Liver (tissue), 9 donors: Measurements from ENCODE around the gene SLC9A3. TPM values are rescaled to one million over a fixed set of nuclear protein-coding genes. Genes with fewer than 3 reads are reported as not detected.

Experiments used
- DNase-seq: peaks from one replicate; pipeline ENCODE4 v3.0.0-alpha.2; 2017; ENCODE audit warnings: low spot score
- H3K27ac ChIP-seq, 2 donors: one replicate each; pipeline ENCODE4 v1.7.0; 2013; ENCODE audit warnings: inconsistent platforms in 2 of 2, low read length in 2 of 2, control low read depth in 1 of 2, low read depth in 1 of 2, mild to moderate bottlenecking in 1 of 2
- H3K27me3 ChIP-seq, 4 donors: one replicate each; pipeline versions ENCODE4 v1.6.1 to v1.7.0; 2013; ENCODE audit warnings: low read length in 3 of 4, inconsistent platforms in 1 of 4, mild to moderate bottlenecking in 1 of 4, moderate library complexity in 1 of 4; ENCODE audit not compliant: control insufficient read depth in 4 of 4, insufficient read depth in 4 of 4
- H3K36me3 ChIP-seq, 4 donors: one replicate each; pipeline versions ENCODE4 v1.6.1 to v1.7.0; 2013; ENCODE audit warnings: low read length in 3 of 4, mild to moderate bottlenecking in 3 of 4, low read depth in 1 of 4, moderate library complexity in 1 of 4; ENCODE audit not compliant: control insufficient read depth in 4 of 4, insufficient read depth in 3 of 4
- H3K4me1 ChIP-seq, 4 donors: one replicate each; pipeline versions ENCODE4 v1.6.1 to v1.7.0; 2013; ENCODE audit warnings: low read length in 3 of 4, mild to moderate bottlenecking in 3 of 4, moderate library complexity in 1 of 4; ENCODE audit not compliant: control insufficient read depth in 4 of 4, insufficient read depth in 4 of 4
- H3K4me3 ChIP-seq, 3 donors: one replicate each; pipeline versions ENCODE4 v1.6.1 to v1.7.0; 2013; ENCODE audit warnings: low read length in 3 of 3, control low read depth in 1 of 3, low read depth in 1 of 3, mild to moderate bottlenecking in 1 of 3
- H3K9ac ChIP-seq, 2 donors: one replicate each; pipeline ENCODE4 v1.7.0; 2013; ENCODE audit warnings: low read length in 2 of 2, mild to moderate bottlenecking in 2 of 2, moderate library complexity in 2 of 2, control low read depth in 1 of 2, low read depth in 1 of 2
- H3K9me3 ChIP-seq, 4 donors: one replicate each; pipeline versions ENCODE4 v1.6.1 to v1.7.0; 2013; ENCODE audit warnings: low read length in 3 of 4; ENCODE audit not compliant: control insufficient read depth in 4 of 4
- ATF3 ChIP-seq: IDR thresholded peaks from 2 replicates; pipeline ENCODE4 v1.6.1; 2016; ENCODE audit warnings: antibody characterized with exemption
- EGR1 ChIP-seq, 2 donors: IDR thresholded peaks; 2 replicates each; pipeline ENCODE4 v1.6.1; 2016 to 2018; ENCODE audit warnings: antibody characterized with exemption in 2 of 2, low read depth in 2 of 2
- FOXA1 ChIP-seq: IDR thresholded peaks from 2 replicates; pipeline ENCODE4 v1.6.1; 2016; ENCODE audit warnings: antibody characterized with exemption
- FOXA2 ChIP-seq: IDR thresholded peaks from 2 replicates; pipeline ENCODE4 v1.6.1; 2016; ENCODE audit warnings: antibody characterized with exemption
- GABPA ChIP-seq, 2 donors: IDR thresholded peaks in 1 of 2; conservative IDR thresholded peaks in 1 of 2; 2 replicates each; pipeline ENCODE4 v1.6.1; 2016; ENCODE audit warnings: antibody characterized with exemption in 2 of 2, mild to moderate bottlenecking in 1 of 2, moderate library complexity in 1 of 2
- HNF4A ChIP-seq, 2 donors: conservative IDR thresholded peaks; 2 replicates each; pipeline ENCODE4 v1.6.1; 2016; ENCODE audit warnings: antibody characterized with exemption in 2 of 2, mild to moderate bottlenecking in 2 of 2
- HNF4G ChIP-seq: IDR thresholded peaks from 2 replicates; pipeline ENCODE4 v1.6.1; 2016; ENCODE audit warnings: antibody characterized with exemption
- JUND ChIP-seq, 2 donors: IDR thresholded peaks; 2 replicates each; pipeline ENCODE4 v1.6.1; 2016; ENCODE audit warnings: antibody characterized with exemption in 2 of 2
- MAX ChIP-seq: IDR thresholded peaks from 2 replicates; pipeline ENCODE4 v1.6.1; 2016; ENCODE audit warnings: antibody characterized with exemption
- NR2F2 ChIP-seq: IDR thresholded peaks from 2 replicates; pipeline ENCODE4 v1.6.1; 2016; ENCODE audit warnings: antibody characterized with exemption
- RAD21 ChIP-seq, 2 donors: IDR thresholded peaks; 2 replicates each; pipeline ENCODE4 v1.6.1; 2016; ENCODE audit warnings: antibody characterized with exemption in 2 of 2, mild to moderate bottlenecking in 2 of 2
- REST ChIP-seq: IDR thresholded peaks from 2 replicates; pipeline ENCODE4 v1.6.1; 2016; ENCODE audit warnings: antibody characterized with exemption, mild to moderate bottlenecking
- RXRA ChIP-seq, 2 donors: IDR thresholded peaks; 2 replicates each; pipeline ENCODE4 v1.6.1; 2017 to 2018; ENCODE audit warnings: antibody characterized with exemption in 2 of 2, mild to moderate bottlenecking in 1 of 2
- SP1 ChIP-seq: IDR thresholded peaks from 2 replicates; pipeline ENCODE4 v1.6.1; 2018; ENCODE audit warnings: antibody characterized with exemption, mild to moderate bottlenecking
- TAF1 ChIP-seq: conservative IDR thresholded peaks from 2 replicates; pipeline ENCODE4 v1.6.1; 2016; ENCODE audit warnings: antibody characterized with exemption, mild to moderate bottlenecking
- YY1 ChIP-seq: IDR thresholded peaks from 2 replicates; pipeline ENCODE4 v1.6.1; 2016; ENCODE audit warnings: antibody characterized with exemption, mild to moderate bottlenecking
- WGBS: extraction: QIAGEN DNeasy Blood & Tissue Kit; methylation state at CpG from one replicate; pipeline ENCODE4 v1.1.7; 2013; 5-methylcytosine and 5-hydroxymethylcytosine counted together
- polyA plus RNA-seq, 2 donors: library from polyadenylated mRNA; stranded (reverse) in 1 of 2; unstranded in 1 of 2; fragments of 200-250 nt in 1 of 2; fragments of >200 nt in 1 of 2; fragmentation: Nextera tagmentation in 1 of 2; extraction: Ambion mirVana in 1 of 2; gene quantifications; one replicate each; pipeline versions ENCODE4 v1.2.1 to v1.2.3, GENCODE V29; 2013 to 2015
- total RNA-seq, 2 donors: library from RNA; depleted of rRNA; stranded (reverse); fragments of >200 nt; gene quantifications; one replicate each; pipeline ENCODE4 v1.2.3, GENCODE V29; 2014
- TF ChIP-seq, protein P1 (sequence below): fragments of 150-350 bp; IDR thresholded peaks from 2 replicates; pipeline ENCODE4 v1.5.1; 2017; ENCODE audit warnings: improper control_type of control experiment, low read depth, low read length; ENCODE audit not compliant: missing input control
- TF ChIP-seq, protein P2 (sequence below): IDR thresholded peaks from 2 replicates; pipeline ENCODE4 v1.6.1; 2016; ENCODE audit warnings: antibody characterized with exemption
- donor health status: healthy.
- donor health status: healthy.
- donor health status: healthy.
- donor health status: healthy.
- donor health status: healthy.

Gene SLC9A3
- total and polyA plus RNA-seq, 4 donors: 0.31 to 1.0 (median 0.67) TPM

- no peak for TF ChIP-seq HNF4G
- TF ChIP-seq NR2F2: no peak
- no peak for TF ChIP-seq REST
- no peak for TF ChIP-seq GABPA (IDR thresholded peaks at IDR 0.05 in 1 of 2, conservative IDR thresholded peaks at IDR 0.05 in 1 of 2)
- TF ChIP-seq, protein P1, sequence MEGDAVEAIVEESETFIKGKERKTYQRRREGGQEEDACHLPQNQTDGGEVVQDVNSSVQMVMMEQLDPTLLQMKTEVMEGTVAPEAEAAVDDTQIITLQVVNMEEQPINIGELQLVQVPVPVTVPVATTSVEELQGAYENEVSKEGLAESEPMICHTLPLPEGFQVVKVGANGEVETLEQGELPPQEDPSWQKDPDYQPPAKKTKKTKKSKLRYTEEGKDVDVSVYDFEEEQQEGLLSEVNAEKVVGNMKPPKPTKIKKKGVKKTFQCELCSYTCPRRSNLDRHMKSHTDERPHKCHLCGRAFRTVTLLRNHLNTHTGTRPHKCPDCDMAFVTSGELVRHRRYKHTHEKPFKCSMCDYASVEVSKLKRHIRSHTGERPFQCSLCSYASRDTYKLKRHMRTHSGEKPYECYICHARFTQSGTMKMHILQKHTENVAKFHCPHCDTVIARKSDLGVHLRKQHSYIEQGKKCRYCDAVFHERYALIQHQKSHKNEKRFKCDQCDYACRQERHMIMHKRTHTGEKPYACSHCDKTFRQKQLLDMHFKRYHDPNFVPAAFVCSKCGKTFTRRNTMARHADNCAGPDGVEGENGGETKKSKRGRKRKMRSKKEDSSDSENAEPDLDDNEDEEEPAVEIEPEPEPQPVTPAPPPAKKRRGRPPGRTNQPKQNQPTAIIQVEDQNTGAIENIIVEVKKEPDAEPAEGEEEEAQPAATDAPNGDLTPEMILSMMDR: no peak
- no peak for TF ChIP-seq SP1
- no peak for TF ChIP-seq EGR1 (IDR thresholded peaks at IDR 0.05; ENCODE audit: low read depth in 2 of 2)
- TF ChIP-seq YY1: no peak
- TF ChIP-seq MAX: no peak
Observed at GRCh38 chr5:511476-511875, 12.8 kb downstream of the SLC9A3 start.

GRCh38 chr5:510521-510920 is 13.7 kb downstream of the SLC9A3 start:
- TF ChIP-seq SP1 (no peak), JUND (IDR thresholded peaks at IDR 0.05) (no peak), MAX (no peak), REST (no peak), HNF4G (no peak), GABPA (IDR thresholded peaks at IDR 0.05 in 1 of 2, conservative IDR thresholded peaks at IDR 0.05 in 1 of 2) (no peak), HNF4A (conservative IDR thresholded peaks at IDR 0.05) (no peak), YY1 (no peak), FOXA2 (no peak), EGR1 (IDR thresholded peaks at IDR 0.05; ENCODE audit: low read depth in 2 of 2) (no peak), FOXA1 (no peak), RAD21 (IDR thresholded peaks at IDR 0.05) (no peak), RXRA (IDR thresholded peaks at IDR 0.05) (no peak), ATF3 (no peak), NR2F2 (no peak), TAF1 (no peak)
- TF ChIP-seq, protein P2, sequence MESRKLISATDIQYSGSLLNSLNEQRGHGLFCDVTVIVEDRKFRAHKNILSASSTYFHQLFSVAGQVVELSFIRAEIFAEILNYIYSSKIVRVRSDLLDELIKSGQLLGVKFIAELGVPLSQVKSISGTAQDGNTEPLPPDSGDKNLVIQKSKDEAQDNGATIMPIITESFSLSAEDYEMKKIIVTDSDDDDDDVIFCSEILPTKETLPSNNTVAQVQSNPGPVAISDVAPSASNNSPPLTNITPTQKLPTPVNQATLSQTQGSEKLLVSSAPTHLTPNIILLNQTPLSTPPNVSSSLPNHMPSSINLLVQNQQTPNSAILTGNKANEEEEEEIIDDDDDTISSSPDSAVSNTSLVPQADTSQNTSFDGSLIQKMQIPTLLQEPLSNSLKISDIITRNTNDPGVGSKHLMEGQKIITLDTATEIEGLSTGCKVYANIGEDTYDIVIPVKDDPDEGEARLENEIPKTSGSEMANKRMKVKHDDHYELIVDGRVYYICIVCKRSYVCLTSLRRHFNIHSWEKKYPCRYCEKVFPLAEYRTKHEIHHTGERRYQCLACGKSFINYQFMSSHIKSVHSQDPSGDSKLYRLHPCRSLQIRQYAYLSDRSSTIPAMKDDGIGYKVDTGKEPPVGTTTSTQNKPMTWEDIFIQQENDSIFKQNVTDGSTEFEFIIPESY: no peak
- TF ChIP-seq, protein P1: no peak
- Histone ChIP-seq H3K9ac (no peak overlapping the region), H3K9me3 (no peaks in the 10 kb centered on the region), H3K4me3 (no peak overlapping the region), H3K27me3 (no peaks in the 10 kb centered on the region), H3K36me3 (no peaks in the 10 kb centered on the region), H3K4me1 (no peaks in the 10 kb centered on the region), H3K27ac (no peak overlapping the region)
- DNase-seq: no peak
- WGBS: 82% methylated on average over 9 of the region's 9 CpGs

More at GRCh38 chr5:511476-511875, 12.8 kb downstream of the SLC9A3 start:
- Histone ChIP-seq H3K27me3 (no peaks in the 10 kb centered on the region), H3K9ac (no peak overlapping the region), H3K4me3 (no peak overlapping the region), H3K9me3 (no peaks in the 10 kb centered on the region), H3K27ac (no peak overlapping the region), H3K4me1 (no peaks in the 10 kb centered on the region), H3K36me3 (no peaks in the 10 kb centered on the region)
- WGBS: 89% methylated on average over 16 of the region's 16 CpGs
- DNase-seq: no peak
